Calu3 (cell line): ENCODE measurements around the gene DDAH2. TPM values are rescaled to one million over a fixed set of nuclear protein-coding genes. Genes with fewer than 3 reads are reported as not detected.

Experiments used
- BruUV-seq: library from RNA; stranded (reverse); fragments of 400-500 nt; replicated peaks from 2 replicates; lab custom pipeline; 2021; lab: Mats Ljungman, UMichigan
- CTCF ChIA-PET: fragments of 300-600 bp; sonication (Branson Sonifier 250); formaldehyde crosslinking; loops from one replicate; lab custom pipeline; 2022; ENCODE audit warnings: antibody characterized with exemption; lab: Charles Lee
- DNase-seq: peaks from one replicate; pipeline ENCODE4 v3.0.0; 2022
- H3K27ac Mint-ChIP-seq: one replicate; pipeline ENCODE4 v1.8.0; 2022; ENCODE audit warnings: mixed read lengths; ENCODE audit not compliant: unreplicated experiment
- H3K27me3 Mint-ChIP-seq: one replicate; pipeline ENCODE4 v1.8.0; 2022; ENCODE audit warnings: mixed read lengths; ENCODE audit not compliant: unreplicated experiment
- H3K36me3 Mint-ChIP-seq: one replicate; pipeline ENCODE4 v1.8.0; 2022; ENCODE audit warnings: mild to moderate bottlenecking, moderate library complexity, mixed read lengths; ENCODE audit not compliant: insufficient read depth, unreplicated experiment
- H3K4me1 Mint-ChIP-seq: one replicate; pipeline ENCODE4 v1.8.0; 2022; ENCODE audit warnings: mild to moderate bottlenecking, low read depth, mixed read lengths; ENCODE audit not compliant: unreplicated experiment
- H3K4me3 Mint-ChIP-seq: one replicate; pipeline ENCODE4 v1.8.0; 2022; ENCODE audit warnings: mild to moderate bottlenecking, low read depth, moderate library complexity, mixed read lengths; ENCODE audit not compliant: unreplicated experiment
- H3K9me3 Mint-ChIP-seq: one replicate; pipeline ENCODE4 v1.8.0; 2022; ENCODE audit warnings: low read depth, mixed read lengths; ENCODE audit not compliant: unreplicated experiment
- intact Hi-C: fragments of 100-400 bp; cut with micrococcal nuclease; formaldehyde crosslinking; loops from one replicate; pipeline ENCODE4 v1.10.0; 2022; ENCODE audit not compliant: unreplicated experiment
- total RNA-seq: library from RNA; stranded (reverse); gene quantifications from 2 replicates; pipeline ENCODE4 v1.2.3, GENCODE V29; 2022
- TF ChIP-seq, protein P1 (sequence below): fragments of 200-600 bp; IDR thresholded peaks from one replicate; pipeline ENCODE4 v1.8.0; 2022; ENCODE audit warnings: antibody characterized with exemption; ENCODE audit not compliant: unreplicated experiment

DDAH2 gene
- total RNA-seq, 1 experiment from 2014 or later = 81.4 TPM

DNA sequence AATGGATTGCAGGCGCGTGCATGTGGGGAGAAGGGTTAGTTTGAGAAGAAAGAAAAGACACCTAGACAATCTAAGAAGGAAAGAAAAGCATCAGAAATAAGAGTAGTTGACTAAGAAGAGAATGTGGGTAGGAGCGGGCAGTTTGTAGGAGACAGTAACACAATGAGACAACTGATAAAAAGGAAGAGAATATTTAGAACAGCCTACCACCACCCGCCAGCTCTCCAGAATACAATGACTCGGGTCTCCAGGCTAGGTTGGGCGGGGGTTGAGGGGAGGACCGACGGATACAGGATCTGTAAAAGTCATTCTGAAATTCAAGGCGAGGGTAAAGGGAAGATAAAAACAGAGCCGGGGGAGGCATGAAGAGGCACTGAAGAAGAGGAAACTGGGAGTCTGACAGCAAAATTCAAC is 26.7 kb downstream of the DDAH2 start:
- BruUV-seq = no TSS peak
- intact Hi-C loops = loop anchor here (5.0 kb wide), 1 partner anchor 35 kb away; the partner anchor contains the start of gene CLIC1
- Mint-ChIP-seq H3K27ac (peak overlapping the region; percentile 66), H3K4me3 (peak overlapping the region; percentile 77), H3K4me1 (peaks cover 7% of the 10 kb centered on the region), H3K36me3 (peaks cover 22% of the 10 kb centered on the region), H3K27me3 (no peaks in the 10 kb centered on the region), H3K9me3 (no peaks in the 10 kb centered on the region)
- TF ChIP-seq, protein P1, sequence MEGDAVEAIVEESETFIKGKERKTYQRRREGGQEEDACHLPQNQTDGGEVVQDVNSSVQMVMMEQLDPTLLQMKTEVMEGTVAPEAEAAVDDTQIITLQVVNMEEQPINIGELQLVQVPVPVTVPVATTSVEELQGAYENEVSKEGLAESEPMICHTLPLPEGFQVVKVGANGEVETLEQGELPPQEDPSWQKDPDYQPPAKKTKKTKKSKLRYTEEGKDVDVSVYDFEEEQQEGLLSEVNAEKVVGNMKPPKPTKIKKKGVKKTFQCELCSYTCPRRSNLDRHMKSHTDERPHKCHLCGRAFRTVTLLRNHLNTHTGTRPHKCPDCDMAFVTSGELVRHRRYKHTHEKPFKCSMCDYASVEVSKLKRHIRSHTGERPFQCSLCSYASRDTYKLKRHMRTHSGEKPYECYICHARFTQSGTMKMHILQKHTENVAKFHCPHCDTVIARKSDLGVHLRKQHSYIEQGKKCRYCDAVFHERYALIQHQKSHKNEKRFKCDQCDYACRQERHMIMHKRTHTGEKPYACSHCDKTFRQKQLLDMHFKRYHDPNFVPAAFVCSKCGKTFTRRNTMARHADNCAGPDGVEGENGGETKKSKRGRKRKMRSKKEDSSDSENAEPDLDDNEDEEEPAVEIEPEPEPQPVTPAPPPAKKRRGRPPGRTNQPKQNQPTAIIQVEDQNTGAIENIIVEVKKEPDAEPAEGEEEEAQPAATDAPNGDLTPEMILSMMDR = no peak
- CTCF ChIA-PET = interaction anchor here (0.8 to 1.8 kb wide), 8 partner anchors 12 to 113 kb away, joined by 3 to 14 read pairs (median 4); partner anchors contain the start of genes DDAH2, HSPA1A, HSPA1L and LY6G6C
- no peak for DNase-seq

DNA sequence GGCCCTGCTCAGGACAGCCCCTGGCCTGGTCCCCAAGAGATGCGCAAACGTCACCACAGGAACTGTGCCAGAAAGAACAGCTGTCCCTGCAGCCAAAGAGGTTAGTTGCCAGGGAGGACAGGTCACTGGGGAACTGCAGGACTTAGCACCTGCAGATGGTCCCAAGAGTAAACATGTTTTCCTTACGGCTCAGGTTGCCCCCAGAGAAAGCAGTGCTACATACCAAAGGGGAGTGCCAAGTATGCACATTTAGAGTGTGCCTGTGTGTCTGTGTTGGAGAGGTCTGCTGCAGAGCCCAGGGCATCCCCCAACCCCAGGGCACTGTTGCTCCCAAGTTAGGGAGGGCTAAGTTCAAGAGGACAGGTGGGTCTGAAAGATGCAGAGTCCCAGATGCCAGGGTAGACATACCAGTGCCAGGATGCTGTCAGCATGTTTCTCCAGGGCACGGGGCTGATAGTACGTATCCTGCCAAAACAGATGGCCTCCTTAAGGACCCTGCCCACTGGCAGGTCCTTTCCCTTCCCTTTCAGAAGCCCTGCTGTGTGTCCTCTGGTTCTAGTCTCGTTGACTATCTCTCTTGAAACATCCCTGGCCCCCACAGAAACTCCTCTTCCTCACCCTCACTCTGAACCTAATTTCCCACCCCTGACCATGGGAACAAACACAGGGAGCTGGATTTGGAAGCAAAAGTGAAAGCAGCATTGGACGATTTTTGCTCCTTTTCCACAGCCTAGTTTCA is 27.3 kb downstream of the DDAH2 start:
- no TSS peak for BruUV-seq

DNA sequence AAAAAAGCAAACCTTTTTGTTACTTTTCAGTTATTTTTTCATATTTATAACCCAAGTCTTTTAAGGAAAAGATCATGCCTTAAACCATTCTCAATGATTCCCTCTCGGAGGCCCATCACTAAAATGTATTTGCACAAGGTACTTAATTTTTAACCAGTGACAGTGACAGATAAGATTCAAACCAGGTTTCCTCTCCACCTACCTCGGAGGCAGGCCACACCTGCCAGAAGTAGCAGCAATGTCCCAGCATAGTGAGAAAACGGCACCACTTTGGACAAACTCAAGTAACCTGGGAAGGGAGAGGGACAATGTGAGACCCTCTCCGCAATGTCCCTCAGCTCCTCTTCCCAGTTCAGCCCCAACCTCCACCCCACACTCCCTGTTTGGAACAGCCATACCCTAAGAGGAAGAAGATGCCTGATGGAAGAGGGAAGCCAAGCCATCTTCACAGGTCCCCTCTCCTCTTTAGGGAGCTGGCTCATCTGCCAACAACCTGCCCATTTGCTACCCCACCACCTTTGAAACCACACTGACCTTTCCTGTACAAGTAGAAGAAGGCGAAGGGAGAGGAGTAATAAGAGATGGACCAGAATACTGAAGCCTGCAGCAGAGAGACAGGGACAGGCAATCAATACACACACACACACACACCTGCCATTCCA is 28.2 kb downstream of the DDAH2 start:
- Mint-ChIP-seq H3K4me3 (no peak overlapping the region), H3K36me3 (peaks cover 28% of the 10 kb centered on the region), H3K27me3 (no peaks in the 10 kb centered on the region), H3K9me3 (no peaks in the 10 kb centered on the region), H3K4me1 (peaks cover 7% of the 10 kb centered on the region), H3K27ac (no peak overlapping the region)
- CTCF ChIA-PET = interaction anchor here (0.8 to 1.0 kb wide), 2 partner anchors 11 to 29 kb away, joined by 3 read pairs; no protein-coding TSS in a partner anchor
- no peak for DNase-seq
- TF ChIP-seq, protein P1 = no peak
- BruUV-seq = no TSS peak
- intact Hi-C loops = loop anchor here (5.0 kb wide), 1 partner anchor 36 kb away; the partner anchor contains the start of gene CLIC1

More for the DNA sequence above, 27.3 kb downstream of the DDAH2 start:
- Mint-ChIP-seq H3K9me3 (no peaks in the 10 kb centered on the region), H3K27me3 (no peaks in the 10 kb centered on the region), H3K27ac (peak overlapping the region; percentile 66), H3K4me3 (peak overlapping the region; percentile 77), H3K4me1 (peaks cover 7% of the 10 kb centered on the region), H3K36me3 (peaks cover 22% of the 10 kb centered on the region)
- CTCF ChIA-PET = interaction anchor here (0.8 to 1.8 kb wide), 4 partner anchors 11 to 37 kb away, joined by 3 to 14 read pairs (median 5); partner anchors contain the start of genes DDAH2 and MSH5
- no peak for DNase-seq
- TF ChIP-seq, protein P1 = no peak
- intact Hi-C loops = loop anchor here (5.0 kb wide), 1 partner anchor 35 kb away; the partner anchor contains the start of gene CLIC1

DNA sequence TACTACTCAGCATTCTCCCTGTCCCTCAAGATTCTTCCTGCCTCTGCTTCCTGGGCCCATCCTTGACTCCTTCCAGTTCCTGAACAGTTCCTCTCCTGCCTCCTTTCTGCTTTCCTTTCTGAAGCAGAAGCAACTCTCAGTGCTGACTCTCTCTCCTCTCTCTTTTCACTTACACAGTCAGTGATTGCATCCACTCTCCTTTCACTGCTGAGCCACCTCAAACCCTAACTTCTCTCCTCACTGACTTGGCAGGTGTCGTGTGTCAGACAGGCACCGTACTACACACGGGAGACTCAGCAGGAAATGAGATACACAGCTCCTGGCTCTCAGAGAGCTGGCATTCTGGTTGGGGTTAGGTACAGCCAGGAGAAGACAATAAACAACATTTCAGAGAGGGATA is 31.5 kb downstream of the DDAH2 start:
- no TSS peak for BruUV-seq
- H3K4me1 Mint-ChIP-seq = no peaks in the 10 kb centered on the region
- TF ChIP-seq, protein P1 = no peak
- intact Hi-C loops = no loop called here
- H3K27ac Mint-ChIP-seq = no peak overlapping the region
- CTCF ChIA-PET = interaction anchor here (0.7 kb wide), 1 partner anchor 253 kb away, joined by 3 read pairs; no protein-coding TSS in a partner anchor
- peaks cover 36% of the 10 kb centered on the region for H3K36me3 Mint-ChIP-seq
- DNase-seq = no peak
- no peak overlapping the region for H3K4me3 Mint-ChIP-seq
- H3K27me3 Mint-ChIP-seq = no peaks in the 10 kb centered on the region
- H3K9me3 Mint-ChIP-seq = no peaks in the 10 kb centered on the region
